PFSK-1 (cell line): ENCODE results near the gene PLA2G4E.

ENCODE experiments used
- FOXP2 ChIP-seq: optimal IDR thresholded peaks from 2 replicates; pipeline ENCODE3; 2011; ENCODE audit warnings: borderline replicate concordance, control low read depth, inconsistent platforms; ENCODE audit not compliant: insufficient read depth; ENCODE audit errors: extremely low read length, extremely low read depth
- POLR2AphosphoS5 ChIP-seq: IDR thresholded peaks from 2 replicates; pipeline ENCODE4 v1.6.1; 2012; ENCODE audit warnings: low read depth, mild to moderate bottlenecking, control low read depth, low read length, moderate library complexity
- REST ChIP-seq, 2 experiments: IDR thresholded peaks; 2 replicates each; pipeline versions ENCODE4 v1.6.1 to v1.8.0; 2011 to 2012; ENCODE audit warnings: low read depth in 2 of 2, low read length in 2 of 2, control low read depth in 1 of 2, inconsistent platforms in 1 of 2, mild to moderate bottlenecking in 1 of 2, moderate library complexity in 1 of 2; ENCODE audit not compliant: insufficient read depth in 1 of 2
- SIN3A ChIP-seq: IDR thresholded peaks from 2 replicates; pipeline ENCODE4 v1.6.1; 2012; ENCODE audit warnings: mild to moderate bottlenecking, low read length, moderate library complexity, borderline replicate concordance; ENCODE audit not compliant: insufficient read depth
- TAF1 ChIP-seq: IDR thresholded peaks from 2 replicates; pipeline ENCODE4 v1.6.1; 2012; ENCODE audit warnings: low read length, control low read depth, borderline replicate concordance; ENCODE audit not compliant: insufficient read depth

PLA2G4E gene

GRCh38 chr15:42053010-42053409 is 32.2 kb upstream of the PLA2G4E start:
- TF ChIP-seq TAF1: no peak
- TF ChIP-seq REST (IDR thresholded peaks at IDR 0.05; ENCODE audit: insufficient read depth in 1 of 2, low read depth in 2 of 2, low read length in 2 of 2): no peak
- no peak for TF ChIP-seq FOXP2
- no peak for TF ChIP-seq SIN3A
- TF ChIP-seq POLR2AphosphoS5: no peak

GRCh38 chr15:42050484-42051255 is 29.8 kb upstream of the PLA2G4E start:
- TF ChIP-seq FOXP2 (no peak), POLR2AphosphoS5 (no peak), REST (IDR thresholded peaks at IDR 0.05; ENCODE audit: insufficient read depth in 1 of 2, low read depth in 2 of 2, low read length in 2 of 2) (no peak), TAF1 (no peak), SIN3A (no peak)

GRCh38 chr15:42048821-42049200 is 28.0 kb upstream of the PLA2G4E start:
- TF ChIP-seq FOXP2 (no peak), SIN3A (no peak), POLR2AphosphoS5 (no peak), TAF1 (no peak), REST (IDR thresholded peaks at IDR 0.05; ENCODE audit: insufficient read depth in 1 of 2, low read depth in 2 of 2, low read length in 2 of 2) (no peak)

- TF ChIP-seq FOXP2 (no peak), REST (IDR thresholded peaks at IDR 0.05; ENCODE audit: insufficient read depth in 1 of 2, low read depth in 2 of 2, low read length in 2 of 2) (no peak), POLR2AphosphoS5 (no peak), SIN3A (no peak), TAF1 (no peak)
Observed at GRCh38 chr15:42048080-42048820, 27.4 kb upstream of the PLA2G4E start.
